GM19193 (cell line): Measurements from ENCODE around the gene TMEM151A.

Experiments
- POLR2A ChIP-seq: IDR thresholded peaks from 4 replicates; pipeline ENCODE4 v1.6.1; 2011; ENCODE audit not compliant: insufficient read depth, insufficient read length; ENCODE audit errors: extremely low read depth

TMEM151A gene

DNA sequence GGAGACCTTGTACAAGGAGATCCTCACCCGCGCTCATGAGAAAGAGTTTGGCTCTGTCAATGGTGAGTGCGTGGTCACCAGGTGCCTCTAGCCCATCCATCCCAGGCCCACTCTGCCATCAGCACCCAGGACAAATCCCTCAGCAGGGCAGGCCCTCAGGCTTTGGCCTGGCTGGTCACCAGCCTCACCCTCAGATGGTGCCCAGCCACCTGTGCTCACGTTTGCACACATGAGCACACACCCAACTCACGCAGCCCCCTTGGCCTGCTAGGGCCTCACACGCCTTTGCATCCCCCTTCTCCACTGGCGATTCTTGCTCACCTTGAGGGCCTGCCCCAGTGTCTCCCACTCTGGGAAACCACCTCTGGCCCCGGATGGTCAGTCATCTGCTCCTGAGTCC lies 27.3 kb upstream of the TMEM151A start:
- no peak for TF ChIP-seq POLR2A

- TF ChIP-seq POLR2A, result no peak
These were observed 26.8 kb upstream of the TMEM151A start for GRCh38 chr11:66264914-66265313.

DNA sequence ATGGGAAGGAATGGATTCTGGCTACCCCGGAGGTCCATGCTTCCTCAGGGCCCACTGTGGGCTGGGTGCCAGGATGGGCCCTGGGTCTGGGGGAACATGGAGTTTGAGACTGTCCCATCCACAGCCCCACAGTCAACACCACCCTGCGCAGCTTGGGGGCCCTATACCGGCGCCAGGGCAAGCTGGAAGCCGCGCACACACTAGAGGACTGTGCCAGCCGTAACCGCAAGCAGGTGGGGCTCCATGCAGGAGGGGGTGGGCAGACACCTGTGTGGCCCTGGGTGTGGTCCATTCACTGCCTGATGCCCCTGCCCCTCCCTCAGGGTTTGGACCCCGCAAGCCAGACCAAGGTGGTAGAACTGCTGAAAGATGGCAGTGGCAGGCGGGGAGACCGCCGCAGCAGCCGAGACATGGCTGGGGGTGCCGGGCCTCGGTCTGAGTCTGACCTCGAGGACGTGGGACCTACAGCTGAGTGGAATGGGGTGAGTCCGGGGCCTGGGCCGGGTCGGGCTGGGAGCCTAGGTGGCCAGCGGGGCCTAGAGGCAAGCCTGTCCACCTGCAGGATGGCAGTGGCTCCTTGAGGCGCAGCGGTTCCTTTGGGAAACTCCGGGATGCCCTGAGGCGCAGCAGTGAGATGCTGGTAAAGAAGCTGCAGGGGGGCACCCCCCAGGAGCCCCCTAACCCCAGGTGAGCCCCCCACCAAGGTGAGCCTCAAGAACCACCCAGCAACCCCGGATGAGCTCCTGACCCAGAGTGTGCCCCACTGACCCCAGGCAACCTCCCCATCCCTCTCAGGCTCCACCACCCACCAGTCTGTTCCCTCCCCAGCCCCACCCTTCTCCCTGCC lies 25.9 kb upstream of the TMEM151A start:
- no peak for TF ChIP-seq POLR2A

- TF ChIP-seq POLR2A, result no peak
These were observed 25.2 kb upstream of the TMEM151A start for GRCh38 chr11:66266378-66267038.

DNA sequence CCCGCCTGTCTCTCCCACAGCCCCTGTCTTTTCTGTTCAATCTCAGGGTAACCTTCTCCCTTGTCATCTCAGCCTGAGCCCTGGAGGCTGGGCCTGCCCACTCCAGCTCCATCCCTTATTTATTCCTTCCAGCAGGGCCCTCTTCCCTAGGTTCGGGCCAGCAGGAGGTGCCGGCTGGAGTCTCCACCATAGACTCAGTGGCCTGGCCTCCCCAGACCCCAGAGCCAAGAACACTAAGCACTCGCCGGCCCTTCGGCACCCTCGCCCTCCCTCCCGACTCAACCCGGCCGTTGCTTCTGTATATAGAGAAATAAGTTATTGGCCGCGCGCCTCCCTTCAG lies 24.7 kb upstream of the TMEM151A start:
- TF ChIP-seq POLR2A, result no peak

GRCh38 chr11:66267379-66268243 lies 24.1 kb upstream of the TMEM151A start:
- TF ChIP-seq POLR2A, result peak; percentile 25

- peak; percentile 75 for TF ChIP-seq POLR2A
These were observed 23.3 kb upstream of the TMEM151A start, which contains the start of gene RAB1B for GRCh38 chr11:66268244-66268951. Gene RAB1B (plus strand): TSS chr11:66268639. CDS start chr11:66268680, 41 bp downstream.

DNA sequence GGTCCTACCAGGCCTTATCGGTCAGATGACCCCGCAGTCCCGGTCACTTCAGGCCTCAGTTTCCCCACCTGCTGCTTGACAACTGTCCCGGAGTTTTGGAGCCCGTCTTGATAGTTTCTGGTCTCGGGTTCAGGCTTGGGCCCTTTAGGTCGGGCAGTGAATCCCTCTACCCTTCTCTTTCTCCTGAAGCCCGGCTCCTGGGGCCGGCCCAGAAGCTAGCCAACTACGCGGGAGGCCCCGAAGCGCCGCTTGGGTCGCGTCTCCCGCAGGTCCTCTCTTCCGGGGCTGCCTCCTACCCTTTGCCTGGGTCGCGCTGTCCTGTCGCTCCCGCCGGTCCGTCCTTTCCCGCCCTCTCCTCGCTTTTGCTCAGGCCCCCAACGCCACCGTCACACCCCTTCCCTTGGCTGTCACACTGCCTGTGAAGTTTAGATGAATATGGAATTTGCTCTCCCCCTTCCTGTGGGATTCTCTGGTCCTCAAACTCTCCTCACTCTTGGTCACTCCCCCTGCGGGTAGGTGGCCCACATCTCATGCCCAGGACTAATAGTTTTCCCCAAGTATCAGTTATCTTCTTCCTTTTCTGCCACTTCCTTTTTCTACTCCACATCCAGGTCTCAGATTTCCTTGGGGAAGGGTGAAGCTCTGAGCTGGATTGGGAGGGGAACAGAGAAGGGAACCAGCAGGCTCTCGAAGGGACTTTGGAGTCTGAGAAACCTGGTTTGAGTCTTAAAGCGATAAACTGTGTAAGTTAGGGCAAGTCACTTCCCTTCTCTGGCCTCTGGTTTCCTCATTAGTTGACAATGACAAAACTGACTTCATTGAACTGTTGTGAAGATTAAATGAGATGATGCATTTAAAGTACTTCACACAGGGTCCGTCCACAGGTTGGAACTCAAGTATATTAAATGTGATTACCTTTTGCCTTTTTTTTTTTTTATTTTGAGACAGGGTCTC lies 22.5 kb upstream of the TMEM151A start:
- no peak for TF ChIP-seq POLR2A

DNA sequence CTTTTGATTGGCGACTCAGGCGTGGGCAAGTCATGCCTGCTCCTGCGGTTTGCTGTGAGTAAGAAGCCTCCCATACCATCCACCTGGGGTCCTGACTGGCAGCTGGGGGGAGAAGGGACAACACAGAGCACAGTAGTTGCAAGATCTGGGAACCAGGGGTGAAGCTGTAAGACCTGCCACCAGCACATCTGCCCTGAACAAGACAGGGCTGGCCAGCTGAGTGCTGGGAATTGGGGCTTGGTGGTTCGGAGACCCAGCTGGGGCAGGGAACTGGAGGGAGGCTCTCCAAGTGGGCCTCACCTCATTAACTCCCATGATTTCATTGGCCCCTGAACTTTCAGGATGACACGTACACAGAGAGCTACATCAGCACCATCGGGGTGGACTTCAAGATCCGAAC lies 19.9 kb upstream of the TMEM151A start:
- TF ChIP-seq POLR2A, result no peak

DNA sequence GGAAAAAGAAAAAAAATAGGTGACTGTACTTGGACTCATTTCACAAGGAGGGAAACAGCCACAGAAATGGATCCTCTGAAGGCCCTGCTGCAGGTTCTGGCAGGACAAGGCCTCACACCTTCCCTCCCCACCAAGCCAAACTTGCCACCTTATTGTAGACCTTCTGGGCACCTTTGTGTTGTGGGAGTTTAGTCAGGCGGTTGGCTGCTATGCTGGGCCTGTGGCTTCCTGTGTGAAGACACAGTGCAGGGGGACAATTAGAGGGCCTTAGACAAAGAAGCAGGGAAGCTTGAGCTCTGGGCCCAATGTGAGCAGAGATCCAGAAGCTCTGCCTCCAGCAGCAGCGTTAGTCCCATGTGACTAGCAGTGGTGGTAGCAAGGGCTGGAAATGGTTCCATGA lies 19.1 kb upstream of the TMEM151A start:
- no peak for TF ChIP-seq POLR2A

GRCh38 chr11:66274219-66274618 lies 17.5 kb upstream of the TMEM151A start:
- TF ChIP-seq POLR2A, result no peak

DNA sequence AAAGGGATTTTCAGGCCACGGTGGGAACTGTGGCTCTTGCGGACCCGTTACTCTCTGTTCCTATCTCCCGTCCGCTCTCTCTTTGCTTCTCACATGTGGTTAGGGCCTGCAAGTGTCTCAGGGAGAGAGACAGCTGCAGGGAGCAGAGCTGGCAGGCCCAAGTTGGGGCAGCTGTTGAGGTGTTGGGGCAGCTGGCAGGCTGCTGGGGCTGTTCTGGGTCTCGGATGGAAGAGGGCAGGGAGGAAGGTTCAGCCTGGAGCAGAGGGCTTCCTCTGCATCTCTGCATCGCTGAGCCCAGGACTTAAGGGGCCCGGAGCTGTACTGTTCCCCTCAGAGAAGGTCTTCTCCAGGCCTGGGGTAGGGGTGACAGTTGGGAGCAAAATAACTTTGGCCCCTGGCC lies 16.3 kb upstream of the TMEM151A start:
- TF ChIP-seq POLR2A, result no peak

GRCh38 chr11:66275984-66276612 lies 15.6 kb upstream of the TMEM151A start:
- no peak for TF ChIP-seq POLR2A

- peak; percentile 17 for TF ChIP-seq POLR2A
These were observed 14.0 kb upstream of the TMEM151A start, which contains the start of gene CNIH2 for GRCh38 chr11:66277471-66278362. Gene CNIH2 (plus strand): TSS chr11:66278175. CDS start chr11:66278457, 282 bp downstream.
